PC-9 (cell line): ENCODE data around the gene NFKBIZ. TPM values are rescaled to one million over a fixed set of nuclear protein-coding genes. Genes with fewer than 3 reads are reported as not detected.
"Not testable (repeated sequence)": the region's sequence is repeated elsewhere in the genome, so short reads cannot be mapped to it uniquely, and the experiment has no call there.

Experiments used
- BruUV-seq: library from RNA; stranded (reverse); fragments of 400-500 nt; replicated peaks from 2 replicates; lab custom pipeline; 2021; lab: Mats Ljungman, UMichigan
- CTCF ChIA-PET: fragments of 300-600 bp; sonication (Branson Sonifier 250); formaldehyde crosslinking; loops from one replicate; lab custom pipeline; 2022; ENCODE audit warnings: antibody characterized with exemption; lab: Charles Lee
- POLR2A ChIA-PET: fragments of 300-600 bp; sonication (Branson Sonifier 250); formaldehyde crosslinking; loops from one replicate; lab custom pipeline; 2022; ENCODE audit warnings: antibody characterized with exemption; ENCODE audit not compliant: unreplicated experiment; lab: Charles Lee
- DNase-seq, 2 experiments: peaks; one replicate each; pipeline versions ENCODE4 v3.0.0 to v3.0.0-alpha.2; 2015 to 2022; ENCODE audit warnings: mixed read lengths in 1 of 2
- H2AFZ ChIP-seq: fragments of 200-600 bp; sonication (generic); 2 replicates; pipeline ENCODE4 v1.8.1; 2017; ENCODE audit warnings: antibody characterized with exemption
- H3F3A ChIP-seq: fragments of 200-600 bp; sonication (generic); 2 replicates; pipeline ENCODE4 v1.8.1; 2017; ENCODE audit warnings: antibody characterized with exemption, mild to moderate bottlenecking, low read depth; ENCODE audit not compliant: insufficient read depth
- H3K27ac ChIP-seq: fragments of 200-600 bp; sonication (generic); 2 replicates; pipeline ENCODE4 v1.6.1; 2016; ENCODE audit warnings: mixed run types
- H3K27me3 ChIP-seq: fragments of 200-600 bp; sonication (generic); 2 replicates; pipeline ENCODE4 v1.6.1; 2016; ENCODE audit warnings: low read depth, mixed run types; ENCODE audit not compliant: insufficient read depth
- H3K36me3 ChIP-seq: fragments of 200-600 bp; sonication (generic); 2 replicates; pipeline ENCODE4 v1.6.1; 2016; ENCODE audit warnings: low read depth, mixed run types
- H3K4me1 ChIP-seq: fragments of 200-600 bp; sonication (generic); replicated peaks from 2 replicates; pipeline ENCODE4 v1.6.1; 2016; ENCODE audit warnings: mixed run types; ENCODE audit not compliant: insufficient read depth
- H3K4me2 ChIP-seq: fragments of 200-600 bp; sonication (generic); 2 replicates; pipeline ENCODE4 v1.6.1; 2017; ENCODE audit warnings: mixed run types
- H3K4me3 ChIP-seq: fragments of 200-600 bp; sonication (generic); 2 replicates; pipeline ENCODE4 v1.6.1; 2016; ENCODE audit warnings: mixed run types
- H3K79me2 ChIP-seq: fragments of 200-600 bp; sonication (generic); 2 replicates; pipeline ENCODE4 v1.6.1; 2017; ENCODE audit warnings: low read depth, mixed run types
- H3K9me2 ChIP-seq: fragments of 200-600 bp; sonication (generic); 2 replicates; pipeline ENCODE4 v1.8.1; 2017; ENCODE audit warnings: mild to moderate bottlenecking; ENCODE audit not compliant: insufficient read depth
- H3K9me3 ChIP-seq: fragments of 200-600 bp; sonication (generic); 2 replicates; pipeline ENCODE4 v1.8.1; 2016; ENCODE audit warnings: low read depth; ENCODE audit not compliant: insufficient read depth
- H4K20me1 ChIP-seq: fragments of 200-600 bp; sonication (generic); 2 replicates; pipeline ENCODE4 v1.8.1; 2017; ENCODE audit not compliant: insufficient read depth
- CTCF ChIP-seq: fragments of 200-600 bp; sonication (generic); conservative IDR thresholded peaks from 2 replicates; pipeline ENCODE4 v1.6.1; 2017; ENCODE audit warnings: mixed run types, antibody characterized with exemption, mild to moderate bottlenecking, moderate library complexity
- EZH2 ChIP-seq: fragments of 200-600 bp; sonication (generic); IDR thresholded peaks from 2 replicates; pipeline ENCODE4 v1.8.0; 2017; ENCODE audit warnings: antibody characterized with exemption, low read depth
- intact Hi-C: fragments of 100-400 bp; cut with micrococcal nuclease; formaldehyde crosslinking; loops from one replicate; pipeline ENCODE4 v1.10.0; 2022; ENCODE audit not compliant: unreplicated experiment
- total RNA-seq: library from RNA; stranded (reverse); gene quantifications from 2 replicates; pipeline ENCODE4 v1.2.3, GENCODE V29; 2021

Gene NFKBIZ
- total RNA-seq, 1 experiment from 2014 or later: 44.9 TPM

GRCh38 chr3:101879623-101880284 is 30.4 kb downstream of the NFKBIZ start:
- no peak overlapping the region for H3K27ac ChIP-seq
- no peaks in the 10 kb centered on the region for H3K36me3 ChIP-seq
- H3K9me2 ChIP-seq: peaks cover 5% of the 10 kb centered on the region; the same call in 1 of the 2 replicates
- ChIA-PET CTCF (no interaction called here), POLR2A (no interaction called here)
- H3K79me2 ChIP-seq: no peaks in the 10 kb centered on the region
- H3K9me3 ChIP-seq: no peaks in the 10 kb centered on the region
- no peak overlapping the region for H2AFZ ChIP-seq
- H3K27me3 ChIP-seq: no peaks in the 10 kb centered on the region
- intact Hi-C loops: no loop called here
- no peak overlapping the region for H3K4me3 ChIP-seq
- H3F3A ChIP-seq: no peaks in the 10 kb centered on the region
- DNase-seq: no peak
- no peak overlapping the region for H3K4me2 ChIP-seq
- TF ChIP-seq CTCF: no peak
- TF ChIP-seq EZH2: no peak
- no peaks in the 10 kb centered on the region for H3K4me1 ChIP-seq
- no peaks in the 10 kb centered on the region for H4K20me1 ChIP-seq
- BruUV-seq: no TSS peak

- no peak for TF ChIP-seq CTCF
- TF ChIP-seq EZH2: no peak
- ChIA-PET CTCF (no interaction called here), POLR2A (no interaction called here)
- no TSS peak for BruUV-seq
- Histone ChIP-seq H3K9me2 (no peaks in the 10 kb centered on the region; the same call in 1 of the 2 replicates), H3K27me3 (no peaks in the 10 kb centered on the region), H2AFZ (no peak overlapping the region), H3K79me2 (no peaks in the 10 kb centered on the region), H3K4me3 (no peak overlapping the region), H3K4me1 (no peaks in the 10 kb centered on the region), H3F3A (no peaks in the 10 kb centered on the region), H3K9me3 (no peaks in the 10 kb centered on the region), H3K36me3 (no peaks in the 10 kb centered on the region), H3K27ac (no peak overlapping the region), H3K4me2 (no peak overlapping the region), H4K20me1 (no peaks in the 10 kb centered on the region)
- intact Hi-C loops: no loop called here
- no peak for DNase-seq
These were observed 35.5 kb downstream of the NFKBIZ start for GRCh38 chr3:101884776-101885175.

- BruUV-seq, H4K20me1 ChIP-seq, H3K36me3 ChIP-seq, H3K79me2 ChIP-seq, H2AFZ ChIP-seq, H3K9me2 ChIP-seq, H3K27ac ChIP-seq, H3K4me3 ChIP-seq, DNase-seq, POLR2A ChIA-PET, H3K4me2 ChIP-seq, CTCF ChIA-PET, H3K27me3 ChIP-seq, H3K4me1 ChIP-seq, H3F3A ChIP-seq, intact Hi-C loops, H3K9me3 ChIP-seq: not testable (repeated sequence)
These were observed 36.3 kb downstream of the NFKBIZ start for GRCh38 chr3:101885584-101885983.

GRCh38 chr3:101886626-101887025 is 37.3 kb downstream of the NFKBIZ start:
- H3K4me2 ChIP-seq: no peak overlapping the region
- CTCF ChIA-PET: no interaction called here
- H3K27ac ChIP-seq: no peak overlapping the region
- BruUV-seq: no TSS peak
- H3K4me3 ChIP-seq: no peak overlapping the region
- peaks cover 3% of the 10 kb centered on the region; the same call in 1 of the 2 replicates for H3K9me3 ChIP-seq
- no peaks in the 10 kb centered on the region for H3K4me1 ChIP-seq
- H3K79me2 ChIP-seq: no peaks in the 10 kb centered on the region
- POLR2A ChIA-PET: no interaction called here
- TF ChIP-seq EZH2 (no peak), CTCF (no peak)
- H2AFZ ChIP-seq: no peak overlapping the region
- no peaks in the 10 kb centered on the region; the same call in 1 of the 2 replicates for H3K9me2 ChIP-seq
- no peaks in the 10 kb centered on the region for H4K20me1 ChIP-seq
- no peaks in the 10 kb centered on the region for H3K36me3 ChIP-seq
- peaks cover 5% of the 10 kb centered on the region for H3F3A ChIP-seq
- H3K27me3 ChIP-seq: no peaks in the 10 kb centered on the region
- DNase-seq: no peak
- intact Hi-C loops: no loop called here
